HEK293 (cell line): ENCODE results near the gene RAB7B.

Source experiments
- EGR2 ChIP-seq: fragments of 450-650 bp; formaldehyde crosslinking; IDR thresholded peaks from 2 replicates; pipeline ENCODE4 v1.5.1; 2016; ENCODE audit warnings: low read depth, missing biosample characterization, missing genetic modification characterization
- ELK4 ChIP-seq: IDR thresholded peaks from 2 replicates; pipeline ENCODE4 v1.6.1; 2011; ENCODE audit warnings: mild to moderate bottlenecking, low read depth, low read length, borderline replicate concordance
- INSM2 ChIP-seq: fragments of 450-650 bp; formaldehyde crosslinking; IDR thresholded peaks from 2 replicates; pipeline ENCODE4 v1.5.1; 2016; ENCODE audit warnings: missing biosample characterization, missing genetic modification characterization
- PATZ1 ChIP-seq: fragments of 450-650 bp; formaldehyde crosslinking; IDR thresholded peaks from 2 replicates; pipeline ENCODE4 v1.5.1; 2016; ENCODE audit warnings: missing biosample characterization, missing genetic modification characterization
- RBAK ChIP-seq: fragments of 450-650 bp; formaldehyde crosslinking; IDR thresholded peaks from 2 replicates; pipeline ENCODE4 v1.5.1; 2016; ENCODE audit warnings: missing biosample characterization, missing genetic modification characterization
- WT1 ChIP-seq: fragments of 450-650 bp; formaldehyde crosslinking; IDR thresholded peaks from 2 replicates; pipeline ENCODE4 v1.5.1; 2016; ENCODE audit warnings: missing biosample characterization, missing genetic modification characterization
- ZBTB11 ChIP-seq: fragments of 450-650 bp; formaldehyde crosslinking; conservative IDR thresholded peaks from 2 replicates; pipeline ENCODE4 v1.5.1; 2016; ENCODE audit warnings: low read depth, missing biosample characterization, missing genetic modification characterization
- ZBTB26 ChIP-seq: fragments of 450-650 bp; formaldehyde crosslinking; optimal IDR thresholded peaks from 2 replicates; pipeline ENCODE3; 2016; ENCODE audit warnings: missing biosample characterization, mild to moderate bottlenecking, missing genetic modification characterization
- ZFHX2 ChIP-seq: fragments of 450-650 bp; formaldehyde crosslinking; conservative IDR thresholded peaks from 2 replicates; pipeline ENCODE4 v1.5.1; 2016; ENCODE audit warnings: missing biosample characterization, missing genetic modification characterization
- ZNF266 ChIP-seq: fragments of 450-650 bp; formaldehyde crosslinking; IDR thresholded peaks from 2 replicates; pipeline ENCODE4 v1.5.1; 2016; ENCODE audit warnings: missing biosample characterization, missing genetic modification characterization, low read depth
- ZNF311 ChIP-seq: fragments of 450-650 bp; formaldehyde crosslinking; IDR thresholded peaks from 2 replicates; pipeline ENCODE4 v1.5.1; 2017; ENCODE audit warnings: missing biosample characterization, missing genetic modification characterization, borderline replicate concordance
- ZNF362 ChIP-seq: fragments of 450-650 bp; formaldehyde crosslinking; IDR thresholded peaks from 2 replicates; pipeline ENCODE4 v1.5.1; 2016; ENCODE audit warnings: missing biosample characterization, missing genetic modification characterization
- ZNF391 ChIP-seq: fragments of 450-650 bp; formaldehyde crosslinking; IDR thresholded peaks from 2 replicates; pipeline ENCODE4 v1.5.1; 2016; ENCODE audit warnings: low read depth, missing biosample characterization, missing genetic modification characterization, borderline replicate concordance
- ZNF473 ChIP-seq: fragments of 450-650 bp; formaldehyde crosslinking; IDR thresholded peaks from 2 replicates; pipeline ENCODE4 v1.5.1; 2017; ENCODE audit warnings: missing biosample characterization, missing genetic modification characterization
- ZNF544 ChIP-seq: fragments of 450-650 bp; formaldehyde crosslinking; IDR thresholded peaks from 2 replicates; pipeline ENCODE4 v1.5.0; 2017; ENCODE audit warnings: missing biosample characterization, missing genetic modification characterization
- ZNF600 ChIP-seq: fragments of 450-650 bp; formaldehyde crosslinking; IDR thresholded peaks from 2 replicates; pipeline ENCODE4 v1.5.1; 2016; ENCODE audit warnings: missing biosample characterization, missing genetic modification characterization
- ZNF621 ChIP-seq: fragments of 450-650 bp; formaldehyde crosslinking; IDR thresholded peaks from 2 replicates; pipeline ENCODE4 v1.5.1; 2017; ENCODE audit warnings: missing biosample characterization, missing genetic modification characterization
- ZNF639 ChIP-seq: fragments of 450-650 bp; formaldehyde crosslinking; IDR thresholded peaks from 2 replicates; pipeline ENCODE4 v1.5.1; 2016; ENCODE audit warnings: missing biosample characterization, missing genetic modification characterization
- ZNF692 ChIP-seq: fragments of 450-650 bp; formaldehyde crosslinking; IDR thresholded peaks from 2 replicates; pipeline ENCODE4 v1.5.1; 2016; ENCODE audit warnings: missing biosample characterization, missing genetic modification characterization
- ZNF776 ChIP-seq: fragments of 450-650 bp; formaldehyde crosslinking; IDR thresholded peaks from 2 replicates; pipeline ENCODE4 v1.5.0; 2017; ENCODE audit warnings: missing biosample characterization, missing genetic modification characterization, borderline replicate concordance
- ZSCAN18 ChIP-seq: fragments of 450-650 bp; formaldehyde crosslinking; IDR thresholded peaks from 2 replicates; pipeline ENCODE4 v1.5.1; 2016; ENCODE audit warnings: missing biosample characterization, missing genetic modification characterization

Gene RAB7B

GRCh38 chr1:205972491-205973168 is 30.6 kb downstream of the RAB7B start (continued):
- TF ChIP-seq ZNF776 (peak; percentile 67; the same call in 1 of the 2 replicates), INSM2 (tag by site-specific recombination) (no peak), ZNF692 (tag by site-specific recombination) (no peak), ELK4 (no peak), PATZ1 (tag by site-specific recombination) (peak; percentile 51), ZNF391 (tag by site-specific recombination) (peak; percentile 60; the same call in 1 of the 2 replicates), ZNF544 (no peak), ZNF600 (tag by site-specific recombination) (peak; percentile 95), ZNF311 (tag by site-specific recombination) (peak; percentile 78; the same call in 1 of the 2 replicates), ZSCAN18 (0 out of 2 replicates have a peak, but pooled peaks have one; percentile 2), ZNF362 (tag by site-specific recombination) (no peak), ZFHX2 (tag by site-specific recombination) (peak; percentile 49), WT1 (tag by site-specific recombination) (peak; percentile 33; the same call in 1 of the 2 replicates), ZBTB26 (peak; percentile 14), ZNF621 (tag by site-specific recombination) (0 out of 2 replicates have a peak, but pooled peaks have one; percentile 32), ZNF473 (tag by site-specific recombination) (peak; percentile 83; the same call in 1 of the 2 replicates), RBAK (tag by site-specific recombination) (no peak), ZNF639 (tag by site-specific recombination) (0 out of 2 replicates have a peak, but pooled peaks have one; percentile 39), EGR2 (tag by site-specific recombination) (peak; percentile 54), ZBTB11 (tag by site-specific recombination) (no peak), ZNF266 (tag by site-specific recombination) (0 out of 2 replicates have a peak, but pooled peaks have one; percentile 13)
